Endothelial cell of umbilical vein (primary cell): ENCODE results near the gene KDM4B. TPM values are rescaled to one million over a fixed set of nuclear protein-coding genes. Genes with fewer than 3 reads are reported as not detected.

Experiments
- BruUV-seq: library from RNA; stranded (reverse); fragments of 400-500 nt; replicated peaks from 2 replicates; lab custom pipeline; 2021; lab: Mats Ljungman, UMichigan
- CTCF ChIA-PET: fragments of 300-600, 350-600 bp; sonication (Branson Sonifier 250); formaldehyde crosslinking; loops from one replicate; lab custom pipeline; 2021; ENCODE audit warnings: antibody characterized with exemption, inconsistent platforms; lab: Charles Lee
- POLR2A ChIA-PET: fragments of 300-600, 350-600 bp; sonication (Branson Sonifier 250); formaldehyde crosslinking; loops from one replicate; lab custom pipeline; 2021; ENCODE audit warnings: antibody characterized with exemption, inconsistent platforms; lab: Charles Lee
- DNase-seq: peaks from one replicate; pipeline ENCODE4 v3.0.0-alpha.2; 2011; ENCODE audit warnings: low read depth, low spot score
- FAIRE-seq: peaks from 2 replicates; lab custom pipeline; 2011; peaks lifted over from hg19 to GRCh38; lab: Jason Lieb, UNC
- H2AFZ ChIP-seq: 2 replicates; pipeline ENCODE4 v1.6.0; 2012; ENCODE audit warnings: low read depth, low read length, control low read depth, inconsistent platforms
- H3K27ac ChIP-seq: 2 replicates; pipeline ENCODE4 v1.5.1; 2011; ENCODE audit warnings: low read depth, mild to moderate bottlenecking, control low read depth, low read length, moderate library complexity; ENCODE audit not compliant: insufficient read depth
- H3K27me3 ChIP-seq, 2 experiments: 2 replicates each; pipeline versions ENCODE4 v1.6.0 to v1.6.1; 2011; ENCODE audit warnings: low read length in 2 of 2, mixed read lengths in 1 of 2; ENCODE audit not compliant: control insufficient read depth in 2 of 2, insufficient read depth in 2 of 2
- H3K36me3 ChIP-seq, 2 experiments: 2 replicates in 1 of 2; 3 replicates in 1 of 2; pipeline ENCODE4 v1.5.1; 2011; ENCODE audit warnings: low read length in 2 of 2, mild to moderate bottlenecking in 1 of 2, moderate library complexity in 1 of 2; ENCODE audit not compliant: control insufficient read depth in 2 of 2, insufficient read depth in 2 of 2; ENCODE audit errors: extremely low read depth in 1 of 2
- H3K4me1 ChIP-seq: 3 replicates; pipeline ENCODE4 v1.5.1; 2011; ENCODE audit warnings: mild to moderate bottlenecking, low read length; ENCODE audit not compliant: control insufficient read depth, insufficient read depth; ENCODE audit errors: extremely low read depth
- H3K4me2 ChIP-seq: 2 replicates; pipeline ENCODE4 v1.6.1; 2011; ENCODE audit warnings: low read length, control low read depth, mixed read lengths; ENCODE audit not compliant: insufficient read depth
- H3K4me3 ChIP-seq, 3 experiments: fragments of 200-600 bp in 1 of 3; sonication (generic), shearing (Covaris generic) in 1 of 3; replicated peaks in 1 of 3; 2 replicates each; pipeline ENCODE4 v1.5.1; 2011 to 2016; ENCODE audit warnings: control low read depth in 3 of 3, low read length in 3 of 3, mild to moderate bottlenecking in 2 of 3, inconsistent platforms in 1 of 3, low read depth in 1 of 3, moderate library complexity in 1 of 3; ENCODE audit not compliant: insufficient read depth in 1 of 3
- H3K79me2 ChIP-seq: 2 replicates; pipeline ENCODE4 v1.6.0; 2012; ENCODE audit warnings: low read length, inconsistent platforms; ENCODE audit not compliant: control insufficient read depth, insufficient read depth
- H3K9ac ChIP-seq: replicated peaks from 2 replicates; pipeline ENCODE3; 2011; ENCODE audit warnings: low read length, control low read depth; ENCODE audit not compliant: insufficient read depth; ENCODE audit errors: extremely low read depth
- H3K9me1 ChIP-seq: replicated peaks from 3 replicates; pipeline ENCODE4 v1.6.0; 2011; ENCODE audit warnings: mild to moderate bottlenecking, low read length; ENCODE audit not compliant: control insufficient read depth, insufficient read depth; ENCODE audit errors: extremely low read depth
- H3K9me3 ChIP-seq: replicated peaks from 2 replicates; pipeline ENCODE4 v1.5.1; 2012; ENCODE audit warnings: low read length, inconsistent platforms; ENCODE audit not compliant: control insufficient read depth, insufficient read depth
- H4K20me1 ChIP-seq: replicated peaks from 2 replicates; pipeline ENCODE3; 2011; ENCODE audit warnings: mild to moderate bottlenecking, low read length; ENCODE audit not compliant: control insufficient read depth, insufficient read depth; ENCODE audit errors: extremely low read depth
- EZH2 ChIP-seq: IDR thresholded peaks from 2 replicates; pipeline ENCODE4 v1.6.1; 2012; ENCODE audit warnings: borderline replicate concordance, low read depth, mild to moderate bottlenecking, moderate library complexity, low read length, inconsistent platforms; ENCODE audit not compliant: severe bottlenecking
- FOS ChIP-seq: IDR thresholded peaks from 2 replicates; pipeline ENCODE4 v1.6.1; 2011; ENCODE audit warnings: mild to moderate bottlenecking, low read length, moderate library complexity, borderline replicate concordance; ENCODE audit not compliant: insufficient read depth
- GATA2 ChIP-seq: IDR thresholded peaks from 2 replicates; pipeline ENCODE4 v1.7.0; 2011; ENCODE audit warnings: low read depth, mild to moderate bottlenecking, moderate library complexity, mixed read lengths, low read length; ENCODE audit not compliant: insufficient read length, insufficient read depth
- JUN ChIP-seq: IDR thresholded peaks from 2 replicates; pipeline ENCODE4 v1.6.1; 2011; ENCODE audit warnings: borderline replicate concordance, low read depth; ENCODE audit not compliant: insufficient read length, insufficient read depth
- MAX ChIP-seq: IDR thresholded peaks from 2 replicates; pipeline ENCODE4 v1.6.1; 2011; ENCODE audit not compliant: insufficient read depth, insufficient read length
- MYC ChIP-seq: IDR thresholded peaks from one replicate; pipeline ENCODE4 v1.6.1; 2011; ENCODE audit warnings: mild to moderate bottlenecking, low read depth, low read length
- POLR2A ChIP-seq: IDR thresholded peaks from 2 replicates; pipeline ENCODE4 v1.6.1; 2012; ENCODE audit warnings: low read depth, mild to moderate bottlenecking, control low read depth, low read length
- POLR2AphosphoS5 ChIP-seq: IDR thresholded peaks from 2 replicates; pipeline ENCODE4 v1.6.1; 2012; ENCODE audit warnings: low read depth, mild to moderate bottlenecking, control low read depth, low read length, moderate library complexity; ENCODE audit not compliant: insufficient read depth
- dilution Hi-C: fragments of 300-500 bp; cut with MboI; formaldehyde crosslinking; loops from one replicate; pipeline ENCODE4 v1.15.0; 2019; ENCODE audit warnings: low sequenced_read_pairs; ENCODE audit not compliant: extremely low pct_ligation_motif_present
- intact Hi-C: fragments of 100-400 bp; cut with micrococcal nuclease; formaldehyde crosslinking; loops from one replicate; pipeline ENCODE4 v1.10.0; 2022
- polyA plus RNA-seq, 4 experiments: library from polyadenylated mRNA; depleted of rRNA in 3 of 4; stranded (reverse) in 3 of 4; unstranded in 1 of 4; fragments of >200 nt; gene quantifications; 2 replicates each; pipeline versions ENCODE4 v1.2.1 to v1.2.3, GENCODE V29; 2011 to 2012; ENCODE audit warnings: missing spikeins in 1 of 4
- total RNA-seq: library from RNA; stranded (reverse); gene quantifications from 2 replicates; pipeline ENCODE4 v1.2.3, GENCODE V29; 2021
- TF ChIP-seq, protein P1 (sequence below), 2 donors: IDR thresholded peaks; 1 replicate in 1 of 2; 2 replicates in 1 of 2; pipeline ENCODE4 v1.5.1; 2011; ENCODE audit warnings: low read length in 2 of 2, mild to moderate bottlenecking in 2 of 2, moderate library complexity in 2 of 2, control low read depth in 1 of 2, inconsistent platforms in 1 of 2, low read depth in 1 of 2; ENCODE audit not compliant: insufficient read depth in 1 of 2; ENCODE audit errors: extremely low read depth in 1 of 2

KDM4B gene
- total and polyA plus RNA-seq, 2 donors (not counting 3 experiments of a cell fraction or from before 2014, with no cell fraction given), result 12.4 to 37.2 TPM

DNA sequence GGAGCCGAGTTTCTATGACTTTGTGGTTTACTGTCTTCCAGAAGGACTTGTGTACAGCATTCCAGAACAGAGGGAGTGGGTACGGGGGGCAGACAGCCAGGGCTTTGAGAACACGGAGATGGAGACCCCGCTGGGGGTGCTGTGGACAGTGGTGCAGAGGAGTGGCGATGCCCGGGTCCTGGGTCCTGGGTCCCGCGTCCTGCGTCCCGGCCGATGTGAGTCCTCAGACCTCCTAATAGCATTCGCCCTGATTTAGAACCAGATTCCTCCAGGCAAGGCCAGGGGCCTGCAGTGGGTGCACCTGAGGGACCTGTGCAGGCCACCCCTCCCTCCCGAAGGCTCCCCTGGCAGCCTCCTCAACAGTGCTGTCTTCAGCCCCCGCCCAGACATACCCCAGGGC is 97.9 kb downstream of the KDM4B start:
- H3K27ac ChIP-seq, result no peak overlapping the region
- TF ChIP-seq JUN (no peak), FOS (no peak), POLR2AphosphoS5 (no peak), GATA2 (no peak), MAX (no peak), MYC (no peak), POLR2A (no peak), EZH2 (no peak)
- TF ChIP-seq, protein P1, sequence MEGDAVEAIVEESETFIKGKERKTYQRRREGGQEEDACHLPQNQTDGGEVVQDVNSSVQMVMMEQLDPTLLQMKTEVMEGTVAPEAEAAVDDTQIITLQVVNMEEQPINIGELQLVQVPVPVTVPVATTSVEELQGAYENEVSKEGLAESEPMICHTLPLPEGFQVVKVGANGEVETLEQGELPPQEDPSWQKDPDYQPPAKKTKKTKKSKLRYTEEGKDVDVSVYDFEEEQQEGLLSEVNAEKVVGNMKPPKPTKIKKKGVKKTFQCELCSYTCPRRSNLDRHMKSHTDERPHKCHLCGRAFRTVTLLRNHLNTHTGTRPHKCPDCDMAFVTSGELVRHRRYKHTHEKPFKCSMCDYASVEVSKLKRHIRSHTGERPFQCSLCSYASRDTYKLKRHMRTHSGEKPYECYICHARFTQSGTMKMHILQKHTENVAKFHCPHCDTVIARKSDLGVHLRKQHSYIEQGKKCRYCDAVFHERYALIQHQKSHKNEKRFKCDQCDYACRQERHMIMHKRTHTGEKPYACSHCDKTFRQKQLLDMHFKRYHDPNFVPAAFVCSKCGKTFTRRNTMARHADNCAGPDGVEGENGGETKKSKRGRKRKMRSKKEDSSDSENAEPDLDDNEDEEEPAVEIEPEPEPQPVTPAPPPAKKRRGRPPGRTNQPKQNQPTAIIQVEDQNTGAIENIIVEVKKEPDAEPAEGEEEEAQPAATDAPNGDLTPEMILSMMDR (IDR thresholded peaks at IDR 0.05; ENCODE audit: extremely low read depth in 1 of 2, insufficient read depth in 1 of 2, low read depth in 1 of 2, low read length in 2 of 2), result no peak
- H3K9ac ChIP-seq, result no peak overlapping the region
- H3K9me1 ChIP-seq, result no peaks in the 10 kb centered on the region
- H3K4me3 ChIP-seq, result no peak overlapping the region
- no peak overlapping the region for H3K4me2 ChIP-seq
- no peak overlapping the region for H2AFZ ChIP-seq
- dilution Hi-C loops (no loop called here), intact Hi-C loops (no loop called here)
- CTCF ChIA-PET, result no interaction called here
- no peaks in the 10 kb centered on the region for H4K20me1 ChIP-seq
- no peaks in the 10 kb centered on the region for H3K79me2 ChIP-seq
- peaks cover 0 to 9% of the 10 kb centered on the region in 2 experiments for H3K36me3 ChIP-seq
- BruUV-seq, result no TSS peak
- H3K4me1 ChIP-seq, result no peaks in the 10 kb centered on the region
- POLR2A ChIA-PET, result no interaction called here
- no peaks in the 10 kb centered on the region for H3K27me3 ChIP-seq
- no peaks in the 10 kb centered on the region for H3K9me3 ChIP-seq
- FAIRE-seq (no peak), DNase-seq (no peak)
